Cardiac muscle cell (in vitro differentiated cells and primary cell): ENCODE results near the gene POU2AF2. TPM values are rescaled to one million over a fixed set of nuclear protein-coding genes. Genes with fewer than 3 reads are reported as not detected.

Experiments used
- DNase-seq, 2 donors: peaks; one replicate each; pipeline versions ENCODE4 v3.0.0 to v3.0.0-alpha.2; 2010 to 2017; ENCODE audit warnings: low read depth in 1 of 2, low spot score in 1 of 2
- H3K27ac ChIP-seq: fragments of 200-600 bp; sonication (generic); 2 replicates; pipeline ENCODE4 v1.5.1; 2016
- H3K27me3 ChIP-seq: fragments of 200-600 bp; sonication (generic); 2 replicates; pipeline ENCODE4 v1.6.0; 2016; ENCODE audit warnings: control low read depth
- H3K36me3 ChIP-seq: fragments of 200-600 bp; sonication (generic); 2 replicates; pipeline ENCODE4 v1.5.1; 2016; ENCODE audit warnings: control low read depth
- H3K4me1 ChIP-seq: fragments of 200-600 bp; sonication (generic); 2 replicates; pipeline ENCODE4 v1.8.1; 2017; ENCODE audit warnings: low read depth, mild to moderate bottlenecking, mixed run types
- H3K4me3 ChIP-seq: fragments of 200-600 bp; sonication (generic); 2 replicates; pipeline ENCODE4 v1.5.1; 2016; ENCODE audit warnings: mild to moderate bottlenecking
- H3K9me3 ChIP-seq: fragments of 200-600 bp; sonication (generic); 2 replicates; pipeline ENCODE4 v1.5.1; 2017; ENCODE audit warnings: low read depth, mild to moderate bottlenecking, control low read depth
- CTCF ChIP-seq: IDR thresholded peaks from 2 replicates; pipeline ENCODE4 v1.5.1; 2012; ENCODE audit warnings: low read depth, mild to moderate bottlenecking, low read length
- polyA plus RNA-seq: library from polyadenylated mRNA; unstranded; fragments of >200 nt; fragmentation: Nextera tagmentation; extraction: Ambion mirVana; gene quantifications from 2 replicates; pipeline ENCODE4 v1.2.1, GENCODE V29; 2016
- total RNA-seq: library from RNA; depleted of rRNA; stranded (reverse); fragments of >200 nt; gene quantifications from 2 replicates; pipeline ENCODE4 v1.2.3, GENCODE V29; 2016

POU2AF2 gene
- total and polyA plus RNA-seq, 2 experiments from 2014 or later = not detected

GRCh38 chr11:111297696-111298095 is 52.2 kb downstream of the POU2AF2 start:
- no peak for DNase-seq
- no peak overlapping the region for H3K4me3 ChIP-seq
- H3K36me3 ChIP-seq = no peaks in the 10 kb centered on the region
- TF ChIP-seq CTCF = no peak
- peaks cover 55% of the 10 kb centered on the region for H3K27me3 ChIP-seq
- no peak overlapping the region for H3K27ac ChIP-seq
- no peaks in the 10 kb centered on the region for H3K4me1 ChIP-seq
- no peaks in the 10 kb centered on the region for H3K9me3 ChIP-seq

DNA sequence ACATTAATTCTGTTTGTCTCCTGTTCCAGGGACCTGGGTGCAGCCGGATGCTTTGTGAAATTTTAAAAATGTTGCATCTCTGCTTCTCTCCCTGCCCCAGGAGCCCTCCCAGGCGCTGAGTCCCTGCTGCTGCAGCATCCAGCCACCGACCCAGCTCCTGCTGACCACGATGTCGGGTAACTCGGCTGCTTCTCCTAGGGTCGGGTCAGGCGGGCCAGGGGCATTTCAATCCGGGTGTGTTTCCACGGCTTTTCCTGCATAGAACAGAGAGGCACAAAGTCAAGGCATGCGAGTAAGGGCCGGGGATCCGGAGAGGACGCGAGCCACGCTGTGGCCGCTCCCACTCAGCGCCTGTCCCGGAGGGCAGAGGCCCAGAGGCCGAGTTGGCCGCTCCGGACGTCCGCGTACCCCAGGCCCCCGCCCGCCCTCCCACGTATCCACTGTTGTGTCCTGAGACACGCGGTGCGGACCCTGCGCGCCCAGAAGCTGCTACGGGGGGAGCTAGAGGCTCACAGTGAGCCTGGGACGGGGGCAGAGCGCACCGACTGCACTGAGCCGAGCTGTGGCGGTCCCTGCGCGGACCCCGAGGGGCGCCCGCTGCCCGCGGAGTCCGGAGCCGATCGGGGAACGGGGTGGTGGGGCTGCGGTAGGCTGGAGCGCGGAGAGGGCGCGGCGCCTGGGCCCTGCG is 53.0 kb downstream of the POU2AF2 start, which contains the start of gene POU2AF3:
TSS of gene POU2AF3 (plus strand) at position 134 of the 688 bp plus-strand sequence. CDS start at position 170, 36 bp downstream.
- Histone ChIP-seq H3K27me3 (peaks cover 55% of the 10 kb centered on the region), H3K27ac (no peak within 1 kb of the TSS)
- peak in 1 of 2 donors; percentile 3 for DNase-seq

GRCh38 chr11:111299101-111300026 is 53.8 kb downstream of the POU2AF2 start:
- DNase-seq = peak; percentile 48 to 65
- peaks cover 55% of the 10 kb centered on the region for H3K27me3 ChIP-seq
- peak overlapping the region; percentile 54 for H3K4me3 ChIP-seq
- no peaks in the 10 kb centered on the region for H3K4me1 ChIP-seq
- H3K27ac ChIP-seq = no peak overlapping the region
- H3K9me3 ChIP-seq = no peaks in the 10 kb centered on the region
- peak; percentile 51 for TF ChIP-seq CTCF
- no peaks in the 10 kb centered on the region for H3K36me3 ChIP-seq

More for the DNA sequence above, 53.0 kb downstream of the POU2AF2 start, which contains the start of gene POU2AF3:
- no peak for TF ChIP-seq CTCF
- Histone ChIP-seq H3K4me3 (peak within 1 kb of the TSS; percentile 54), H3K36me3 (no peaks in the 10 kb centered on the region), H3K9me3 (no peaks in the 10 kb centered on the region), H3K4me1 (no peaks in the 10 kb centered on the region)

- TF ChIP-seq CTCF = no peak
- Histone ChIP-seq H3K4me3 (no peak overlapping the region), H3K4me1 (no peaks in the 10 kb centered on the region), H3K9me3 (no peaks in the 10 kb centered on the region), H3K36me3 (no peaks in the 10 kb centered on the region), H3K27ac (no peak overlapping the region), H3K27me3 (peaks cover 55% of the 10 kb centered on the region)
- DNase-seq = no peak
Measured at GRCh38 chr11:111300569-111300968, 55.0 kb downstream of the POU2AF2 start.

- no peaks in the 10 kb centered on the region for H3K4me1 ChIP-seq
- no peak for TF ChIP-seq CTCF
- no peak overlapping the region for H3K27ac ChIP-seq
Measured at GRCh38 chr11:111301004-111301841, 55.7 kb downstream of the POU2AF2 start.

More at GRCh38 chr11:111301004-111301841, 55.7 kb downstream of the POU2AF2 start:
- Histone ChIP-seq H3K27me3 (peaks cover 55% of the 10 kb centered on the region), H3K9me3 (no peaks in the 10 kb centered on the region), H3K36me3 (no peaks in the 10 kb centered on the region), H3K4me3 (no peak overlapping the region)
- DNase-seq = no peak
